DMS79 treated with DMSO at 0.1 percent for 48 hours (cell line): ENCODE measurements around the gene SMIM30.
A peak's percentile ranks its signal among the peaks of the same experiment; 100 is the strongest.

Source experiments
- DNase-seq: peaks from one replicate; lab custom pipeline; 2025; lab: John Stamatoyannopoulos, UW

SMIM30 gene

GRCh38 chr7:113100121-113100603, 18.2 kb downstream of the SMIM30 start:
- DNase-seq: peak; percentile 77

- DNase-seq: peak; percentile 34
These were observed 19.0 kb downstream of the SMIM30 start for GRCh38 chr7:113099284-113099919.

- DNase-seq: no peak
These were observed 23.7 kb downstream of the SMIM30 start for GRCh38 chr7:113094517-113095249.

- no peak for DNase-seq
These were observed 24.8 kb downstream of the SMIM30 start for GRCh38 chr7:113093561-113093960.

- no peak for DNase-seq
These were observed 25.6 kb downstream of the SMIM30 start for GRCh38 chr7:113092762-113093161.

- no peak for DNase-seq
These were observed 31.0 kb downstream of the SMIM30 start for GRCh38 chr7:113087071-113087998.

- DNase-seq: peak; percentile 78
These were observed 31.9 kb downstream of the SMIM30 start, which contains the start of gene GPR85 for GRCh38 chr7:113086431-113086888. TSS of gene GPR85 (minus strand) at chr7:113086827. CDS start at chr7:113084721, 2,106 bp downstream.

GRCh38 chr7:113085781-113086390, 32.5 kb downstream of the SMIM30 start:
- peak; percentile 78 for DNase-seq

GRCh38 chr7:113084496-113085172, 33.7 kb downstream of the SMIM30 start:
- peak; percentile 32 for DNase-seq

GRCh38 chr7:113083816-113084495, 34.4 kb downstream of the SMIM30 start:
- DNase-seq: peak; percentile 32

GRCh38 chr7:113083132-113083815, 35.1 kb downstream of the SMIM30 start:
- peak; percentile 23 for DNase-seq

GRCh38 chr7:113078331-113078730, 40.0 kb downstream of the SMIM30 start:
- DNase-seq: peak; percentile 16

- DNase-seq: no peak
These were observed 41.7 kb downstream of the SMIM30 start for GRCh38 chr7:113076703-113077102.

GRCh38 chr7:113071465-113071864, 46.9 kb downstream of the SMIM30 start:
- DNase-seq: no peak
